GM06990 (cell line): Measurements from ENCODE around the gene PCSK1.
"Not testable (repeated sequence)": the region's sequence is repeated elsewhere in the genome, so short reads cannot be mapped to it uniquely, and the experiment has no call there.

Experiments
- DNase-seq: peaks from one replicate; pipeline ENCODE4 v3.0.0-alpha.2; 2011; ENCODE audit not compliant: insufficient read length; ENCODE audit errors: extremely low read depth
- H3K27me3 ChIP-seq: replicated peaks from 2 replicates; pipeline ENCODE4 v1.6.0; 2011; ENCODE audit warnings: low read length; ENCODE audit not compliant: control insufficient read depth, insufficient read depth
- H3K36me3 ChIP-seq: 2 replicates; pipeline ENCODE4 v1.5.1; 2011; ENCODE audit warnings: low read length; ENCODE audit not compliant: control insufficient read depth, insufficient read depth
- H3K4me3 ChIP-seq: replicated peaks from 2 replicates; pipeline ENCODE4 v1.5.1; 2011; ENCODE audit warnings: low read depth, mild to moderate bottlenecking, control low read depth, low read length
- CTCF ChIP-seq: IDR thresholded peaks from 2 replicates; pipeline ENCODE4 v1.5.1; 2011; ENCODE audit warnings: low read length, control low read depth, mild to moderate bottlenecking, inconsistent platforms; ENCODE audit not compliant: insufficient read depth, poor library complexity, severe bottlenecking

The PCSK1 gene

GRCh38 chr5:96396878-96397277, 36.2 kb downstream of the PCSK1 start:
- Histone ChIP-seq H3K27me3 (no peaks in the 10 kb centered on the region), H3K36me3 (no peaks in the 10 kb centered on the region), H3K4me3 (no peak overlapping the region)
- no peak for TF ChIP-seq CTCF
- no peak for DNase-seq

GRCh38 chr5:96395295-96395694, 37.8 kb downstream of the PCSK1 start:
- H3K4me3 ChIP-seq, H3K36me3 ChIP-seq, DNase-seq, H3K27me3 ChIP-seq: not testable (repeated sequence)

- no peaks in the 10 kb centered on the region for H3K27me3 ChIP-seq
- TF ChIP-seq CTCF, result no peak
- DNase-seq, result no peak
- H3K4me3 ChIP-seq, result no peak overlapping the region
- H3K36me3 ChIP-seq, result no peaks in the 10 kb centered on the region
Measured at GRCh38 chr5:96391921-96392320, 41.1 kb downstream of the PCSK1 start.

- Histone ChIP-seq H3K4me3 (no peak overlapping the region), H3K36me3 (no peaks in the 10 kb centered on the region), H3K27me3 (no peaks in the 10 kb centered on the region)
- TF ChIP-seq CTCF, result no peak
- no peak for DNase-seq
Measured at GRCh38 chr5:96388176-96388575, 44.9 kb downstream of the PCSK1 start.

- TF ChIP-seq CTCF, result no peak
- DNase-seq, result no peak
- Histone ChIP-seq H3K27me3 (no peaks in the 10 kb centered on the region), H3K4me3 (no peak overlapping the region), H3K36me3 (no peaks in the 10 kb centered on the region)
Measured at GRCh38 chr5:96387616-96388015, 45.4 kb downstream of the PCSK1 start.

GRCh38 chr5:96385538-96385937, 47.5 kb downstream of the PCSK1 start:
- no peaks in the 10 kb centered on the region for H3K36me3 ChIP-seq
- DNase-seq, result no peak
- H3K27me3 ChIP-seq, result no peaks in the 10 kb centered on the region
- no peak overlapping the region for H3K4me3 ChIP-seq
- TF ChIP-seq CTCF, result no peak

GRCh38 chr5:96384353-96384752, 48.7 kb downstream of the PCSK1 start:
- TF ChIP-seq CTCF, result no peak
- DNase-seq, result no peak
- no peaks in the 10 kb centered on the region for H3K36me3 ChIP-seq
- H3K27me3 ChIP-seq, result no peaks in the 10 kb centered on the region
- H3K4me3 ChIP-seq, result no peak overlapping the region
